ENCODE data around the gene EDRF1. TPM values are rescaled to one million over a fixed set of nuclear protein-coding genes. Genes with fewer than 3 reads are reported as not detected.
"Not testable (repeated sequence)": the region's sequence is repeated elsewhere in the genome, so short reads cannot be mapped to it uniquely, and the experiment has no call there.

EDRF1 gene
- total RNA-seq, 1 experiment from 2014 or later: 19.9 TPM

GRCh38 chr10:125693524-125693847, 26.0 kb upstream of the EDRF1 start:
- Mint-ChIP-seq H3K27ac (ENCODE audit: unreplicated experiment) (no peak overlapping the region), H3K4me3 (ENCODE audit: low read depth, unreplicated experiment) (no peak overlapping the region), H3K4me1 (ENCODE audit: low read depth, unreplicated experiment) (peaks cover 23% of the 10 kb centered on the region), H3K9me3 (ENCODE audit: low read depth, unreplicated experiment) (no peaks in the 10 kb centered on the region), H3K27me3 (ENCODE audit: unreplicated experiment) (peaks cover 27% of the 10 kb centered on the region), H3K36me3 (ENCODE audit: insufficient read depth, unreplicated experiment) (no peaks in the 10 kb centered on the region)
- DNase-seq: no peak
- intact Hi-C loops (cut with micrococcal nuclease; ENCODE audit: unreplicated experiment): loop anchor here (10.0 kb wide), 1 partner anchor 59 kb away; no protein-coding TSS in a partner anchor
- CTCF ChIA-PET: no interaction called here
- TF ChIP-seq CTCF (IDR thresholded peaks at IDR 0.05; ENCODE audit: unreplicated experiment): no peak
- no TSS peak for BruUV-seq (replicated peaks)

- CTCF ChIA-PET: no interaction called here
- DNase-seq: no peak
- no peak for TF ChIP-seq CTCF (IDR thresholded peaks at IDR 0.05; ENCODE audit: unreplicated experiment)
- H3K4me1 Mint-ChIP-seq (ENCODE audit: low read depth, unreplicated experiment): peaks cover 23% of the 10 kb centered on the region
- intact Hi-C loops (cut with micrococcal nuclease; ENCODE audit: unreplicated experiment): loop anchor here (10.0 kb wide), 1 partner anchor 60 kb away; no protein-coding TSS in a partner anchor
- no TSS peak for BruUV-seq (replicated peaks)
- H3K9me3 Mint-ChIP-seq (ENCODE audit: low read depth, unreplicated experiment): no peaks in the 10 kb centered on the region
- no peaks in the 10 kb centered on the region for H3K36me3 Mint-ChIP-seq (ENCODE audit: insufficient read depth, unreplicated experiment)
- H3K27me3 Mint-ChIP-seq (ENCODE audit: unreplicated experiment): peaks cover 20% of the 10 kb centered on the region
- no peak overlapping the region for H3K4me3 Mint-ChIP-seq (ENCODE audit: low read depth, unreplicated experiment)
- no peak overlapping the region for H3K27ac Mint-ChIP-seq (ENCODE audit: unreplicated experiment)
These were observed 24.6 kb upstream of the EDRF1 start for GRCh38 chr10:125694883-125695282.

GRCh38 chr10:125696884-125697283, 22.6 kb upstream of the EDRF1 start:
- peaks cover 20% of the 10 kb centered on the region for H3K27me3 Mint-ChIP-seq (ENCODE audit: unreplicated experiment)
- H3K4me3 Mint-ChIP-seq (ENCODE audit: low read depth, unreplicated experiment); H3K27ac Mint-ChIP-seq (ENCODE audit: unreplicated experiment); CTCF ChIA-PET; BruUV-seq (replicated peaks); H3K4me1 Mint-ChIP-seq (ENCODE audit: low read depth, unreplicated experiment); H3K36me3 Mint-ChIP-seq (ENCODE audit: insufficient read depth, unreplicated experiment); H3K9me3 Mint-ChIP-seq (ENCODE audit: low read depth, unreplicated experiment); DNase-seq: not testable (repeated sequence)
- intact Hi-C loops (cut with micrococcal nuclease; ENCODE audit: unreplicated experiment): loop anchor here (10.0 kb wide), 1 partner anchor 62 kb away; no protein-coding TSS in a partner anchor

- Mint-ChIP-seq H3K4me1 (ENCODE audit: low read depth, unreplicated experiment) (no peaks in the 10 kb centered on the region), H3K36me3 (ENCODE audit: insufficient read depth, unreplicated experiment) (no peaks in the 10 kb centered on the region), H3K4me3 (ENCODE audit: low read depth, unreplicated experiment) (no peak overlapping the region), H3K9me3 (ENCODE audit: low read depth, unreplicated experiment) (no peaks in the 10 kb centered on the region), H3K27me3 (ENCODE audit: unreplicated experiment) (peaks cover 20% of the 10 kb centered on the region), H3K27ac (ENCODE audit: unreplicated experiment) (no peak overlapping the region)
- no peak for DNase-seq
- intact Hi-C loops (cut with micrococcal nuclease; ENCODE audit: unreplicated experiment): loop anchor here (10.0 kb wide), 1 partner anchor 64 kb away; no protein-coding TSS in a partner anchor
- CTCF ChIA-PET: interaction anchor here (0.6 kb wide), 1 partner anchor 177 kb away, joined by 3 read pairs; no protein-coding TSS in a partner anchor
- TF ChIP-seq CTCF (IDR thresholded peaks at IDR 0.05; ENCODE audit: unreplicated experiment): no peak
- no TSS peak for BruUV-seq (replicated peaks)
These were observed 21.0 kb upstream of the EDRF1 start for GRCh38 chr10:125698481-125698998.

- peaks cover 20% of the 10 kb centered on the region for H3K27me3 Mint-ChIP-seq (ENCODE audit: unreplicated experiment)
- no peaks in the 10 kb centered on the region for H3K9me3 Mint-ChIP-seq (ENCODE audit: low read depth, unreplicated experiment)
- H3K36me3 Mint-ChIP-seq (ENCODE audit: insufficient read depth, unreplicated experiment): no peaks in the 10 kb centered on the region
- H3K4me3 Mint-ChIP-seq (ENCODE audit: low read depth, unreplicated experiment): no peak overlapping the region
- no peak for DNase-seq
- H3K4me1 Mint-ChIP-seq (ENCODE audit: low read depth, unreplicated experiment): no peaks in the 10 kb centered on the region
- no TSS peak for BruUV-seq (replicated peaks)
- no peak for TF ChIP-seq CTCF (IDR thresholded peaks at IDR 0.05; ENCODE audit: unreplicated experiment)
- intact Hi-C loops (cut with micrococcal nuclease; ENCODE audit: unreplicated experiment): loop anchor here (10.0 kb wide), 2 partner anchors 65 to 305 kb away; no protein-coding TSS in a partner anchor
- CTCF ChIA-PET: no interaction called here
- no peak overlapping the region for H3K27ac Mint-ChIP-seq (ENCODE audit: unreplicated experiment)
These were observed 19.9 kb upstream of the EDRF1 start for GRCh38 chr10:125699562-125700143.
